Cerebellar nuclear complex (tissue), 1 donor: Measurements from ENCODE around the gene CES2.
"Not testable (repeated sequence)": the region's sequence is repeated elsewhere in the genome, so short reads cannot be mapped to it uniquely, and the experiment has no call there.

ENCODE experiments used
- DNase-seq, 2 experiments: peaks; one replicate each; lab custom pipeline; 2025; lab: John Stamatoyannopoulos, UW

Gene CES2

DNA sequence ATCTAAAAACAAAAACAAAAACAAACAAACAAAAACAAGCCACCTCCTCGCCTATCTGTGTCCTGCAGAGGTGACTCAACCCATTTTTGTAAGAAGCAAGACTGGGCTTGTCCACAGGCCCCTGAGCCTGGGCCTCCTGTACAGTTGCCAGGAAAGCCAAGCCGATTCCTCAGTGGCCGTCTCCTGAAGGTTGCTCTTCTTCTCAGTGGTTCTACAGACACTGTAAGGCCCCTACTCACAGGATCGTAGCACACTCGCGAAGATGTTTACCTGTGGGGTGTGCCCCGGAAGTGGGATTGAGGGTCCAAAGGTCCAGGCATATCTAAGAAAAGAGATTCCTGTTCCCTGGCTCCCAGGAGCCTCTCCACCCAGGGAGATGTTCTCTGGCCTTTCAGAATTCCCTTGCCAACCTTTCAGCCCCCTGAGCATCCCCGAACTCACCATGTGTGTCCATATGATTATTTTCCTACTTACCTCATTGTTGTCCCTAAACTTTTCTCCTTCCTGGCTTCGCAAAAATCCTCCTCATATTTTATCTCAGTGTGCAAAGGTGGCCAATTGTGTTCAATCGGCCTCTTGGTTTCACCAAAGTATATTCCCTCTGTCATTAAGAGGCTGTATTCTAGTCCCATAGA is 18.3 kb downstream of the CES2 start:
- no peak for DNase-seq

DNA sequence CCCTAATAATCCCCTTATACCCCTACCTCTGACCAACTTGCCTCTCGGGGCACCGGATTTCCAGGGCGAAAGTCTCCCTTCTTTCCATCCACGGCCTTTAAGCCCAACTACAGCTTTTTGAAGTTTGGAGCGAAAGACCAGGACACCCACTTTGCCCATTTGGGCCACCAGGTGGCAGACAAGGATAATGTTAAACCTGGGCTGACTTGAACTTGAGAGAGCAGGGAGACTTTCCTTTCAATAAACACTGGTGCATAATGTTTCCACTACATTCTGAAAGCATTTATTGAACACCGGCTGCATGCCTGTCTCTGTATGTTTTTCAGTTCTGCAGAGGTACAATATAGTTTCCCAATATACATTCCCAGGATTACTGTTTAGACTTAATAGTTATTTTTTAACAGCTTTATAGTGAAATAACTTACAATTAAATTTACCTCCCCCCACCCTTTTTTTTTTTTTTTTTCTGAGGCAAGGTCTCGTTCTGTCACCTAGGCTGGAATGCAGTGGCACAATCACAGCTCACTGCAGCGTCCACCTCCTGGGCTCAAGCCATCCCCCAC is 18.9 kb downstream of the CES2 start:
- peak; percentile 23 to 46 for DNase-seq

DNA sequence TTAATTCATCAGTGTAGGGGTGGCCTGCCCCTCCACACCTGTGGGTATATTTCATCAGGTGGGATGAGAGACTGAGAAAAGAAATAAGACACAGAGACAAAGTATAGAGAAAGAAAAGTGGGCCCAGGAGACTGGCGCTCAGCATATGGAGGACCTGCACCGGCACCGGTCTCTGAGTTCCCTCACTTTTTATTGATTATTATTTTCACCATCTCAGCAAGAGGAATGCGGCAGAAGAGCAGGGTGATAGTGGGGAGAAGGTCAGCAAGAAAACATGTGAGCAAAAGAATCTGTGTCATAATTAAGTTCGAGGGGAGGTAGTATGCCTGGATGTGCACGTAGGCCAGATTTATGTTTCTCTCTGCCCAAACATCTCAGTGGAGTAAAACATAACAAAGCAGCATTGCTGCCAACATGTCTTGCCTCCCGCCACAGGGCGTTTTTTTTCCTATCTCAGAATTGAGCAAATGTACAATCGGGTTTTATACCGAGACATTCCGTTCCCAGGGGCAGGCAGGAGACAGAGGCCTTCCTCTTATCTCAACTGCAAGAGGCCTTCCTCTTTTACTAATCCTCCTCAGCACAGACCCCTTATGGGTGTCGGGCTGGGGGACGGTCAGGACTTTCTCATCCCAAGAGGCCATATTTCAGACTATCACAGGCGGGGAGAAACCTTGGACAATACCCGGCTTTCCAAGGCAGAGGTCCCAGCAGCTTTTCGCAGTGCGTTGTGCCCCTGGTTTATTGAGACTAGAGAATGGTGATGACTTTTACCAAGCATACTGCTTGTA is 20.2 kb downstream of the CES2 start:
- not testable (repeated sequence) for DNase-seq

DNA sequence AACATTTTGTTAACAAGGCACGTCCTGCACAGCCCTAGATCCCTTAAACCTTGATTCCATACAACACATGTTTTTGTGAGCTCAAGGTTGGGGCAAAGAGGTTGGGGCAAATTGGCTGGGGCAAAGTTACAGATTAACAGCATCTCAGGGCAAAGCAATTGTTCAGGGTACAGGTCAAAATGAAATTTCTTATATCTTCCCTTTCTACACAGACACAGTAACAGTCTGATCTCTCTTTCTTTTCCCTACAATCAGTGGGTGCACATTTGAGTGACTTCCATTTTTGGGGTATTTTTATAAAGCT is 20.8 kb downstream of the CES2 start:
- not testable (repeated sequence) for DNase-seq

DNA sequence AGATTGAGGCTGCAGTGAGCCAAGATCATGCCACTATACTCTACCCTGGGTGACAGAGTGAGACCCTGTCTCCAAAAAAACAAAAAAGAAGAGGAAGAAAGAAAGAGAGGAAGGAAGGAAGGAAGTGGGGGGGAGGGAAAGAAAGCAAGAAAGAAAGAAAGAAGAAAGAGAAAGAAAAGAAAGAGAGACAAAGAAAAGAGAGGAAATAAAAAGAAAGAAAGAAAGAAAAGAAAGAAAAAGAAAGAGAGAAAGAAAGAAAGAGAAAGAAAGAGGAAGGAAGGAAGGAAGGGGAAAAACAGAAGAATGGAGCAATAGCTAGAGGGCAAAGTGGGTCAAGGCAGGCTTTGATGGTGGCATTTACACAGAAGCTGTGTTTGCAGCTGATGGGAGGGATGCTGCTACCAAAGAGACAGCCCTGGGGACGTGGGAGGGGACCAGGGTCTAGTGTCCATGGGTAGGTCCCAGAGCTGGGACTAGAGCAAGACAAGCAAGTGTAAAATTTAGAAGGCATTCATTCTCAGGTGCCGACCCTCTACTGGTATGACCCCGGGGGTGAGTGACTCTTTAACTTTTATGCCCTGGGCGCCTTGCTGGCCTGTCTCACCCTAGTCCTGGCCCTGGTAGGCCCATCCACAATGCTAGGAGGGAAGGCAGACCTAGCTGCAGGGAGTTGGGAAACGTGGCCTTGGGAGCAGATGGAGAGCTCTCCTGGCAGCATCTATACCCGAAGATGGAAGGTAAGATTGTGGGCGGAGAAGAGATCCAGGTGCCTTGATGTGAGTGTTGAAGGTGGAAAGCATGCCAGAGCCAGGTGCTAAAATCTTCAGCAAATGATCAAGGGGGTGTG is 23.8 kb downstream of the CES2 start:
- no peak for DNase-seq

DNA sequence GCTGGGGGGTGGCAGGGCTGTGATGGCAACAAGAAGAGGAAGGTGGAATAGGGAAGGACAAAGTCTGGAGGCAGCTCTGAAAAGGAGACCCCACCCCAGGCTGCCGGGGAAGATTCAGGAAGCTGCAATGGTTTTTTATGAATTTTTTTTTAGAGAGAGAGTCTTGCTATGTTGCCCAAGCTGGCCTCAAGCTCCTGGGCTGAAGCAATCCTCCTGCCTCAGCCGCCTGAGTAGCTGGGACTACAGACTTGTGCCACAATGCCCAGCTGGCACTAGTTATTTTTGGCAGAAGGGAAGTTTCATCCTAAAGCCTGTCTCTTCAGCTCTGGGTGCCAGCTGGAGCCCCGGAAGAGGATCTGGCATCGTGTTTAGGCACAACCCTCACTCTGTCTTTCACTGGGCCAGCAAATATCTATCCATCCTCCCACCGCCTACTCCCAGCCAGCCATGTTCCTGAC is 24.4 kb downstream of the CES2 start:
- peak; percentile 17 to 62 for DNase-seq

DNA sequence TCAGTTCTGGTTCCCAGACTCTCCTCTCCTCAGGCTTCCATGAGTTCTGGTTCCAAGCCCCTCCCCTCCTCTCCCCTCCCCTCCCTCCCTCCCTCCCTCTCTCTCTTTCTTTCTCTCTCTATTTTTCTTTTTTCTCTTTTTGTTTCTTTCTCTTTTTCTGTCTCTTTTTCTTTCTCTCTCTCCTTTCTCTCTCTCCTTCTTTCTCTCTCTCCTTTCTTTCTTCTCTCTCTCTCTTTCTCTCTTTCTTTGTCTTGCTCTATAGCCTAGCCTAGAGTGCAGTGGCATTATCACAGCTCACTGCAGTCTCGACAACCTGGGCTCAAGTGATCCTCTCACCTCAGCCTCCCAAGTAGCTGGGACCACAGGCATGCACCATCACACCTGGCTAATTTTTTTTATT is 25.0 kb downstream of the CES2 start:
- DNase-seq, result no peak

DNA sequence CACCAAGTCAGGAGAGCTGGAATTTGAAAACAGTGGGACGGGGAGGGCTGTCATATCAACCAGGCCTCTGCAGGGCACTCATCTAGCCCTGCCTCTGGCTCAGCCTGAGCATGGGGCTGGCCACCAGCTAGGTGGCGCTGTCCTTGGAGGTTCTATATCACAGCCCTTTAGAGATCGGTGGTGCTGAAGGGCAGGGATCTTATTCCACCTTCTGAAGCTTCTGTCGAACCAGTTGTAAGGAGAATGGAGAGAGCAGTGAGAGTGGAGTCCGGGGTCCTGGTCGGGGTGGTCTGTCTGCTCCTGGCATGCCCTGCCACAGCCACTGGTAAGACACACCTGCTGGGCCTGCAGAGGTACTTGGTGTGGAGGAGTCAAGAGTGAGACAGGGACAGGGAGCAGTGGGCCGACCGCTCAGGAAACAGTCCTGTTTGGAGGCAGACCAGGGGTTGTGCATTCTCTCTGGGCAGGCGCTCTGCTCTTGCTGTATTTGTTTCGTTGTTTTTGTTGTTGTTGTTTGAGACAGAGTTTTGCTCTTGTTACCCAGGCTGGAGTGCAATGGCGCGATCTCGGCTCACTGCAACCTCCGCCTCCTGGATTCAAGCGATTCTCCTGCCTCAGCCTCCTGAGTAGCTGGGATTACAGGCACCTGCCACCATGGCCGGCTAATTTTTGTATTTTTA is 25.9 kb downstream of the CES2 start, which contains the start of gene CES3:
Gene CES3, plus strand, starts transcription at position 202 of the 680 bp plus-strand sequence. Its CDS starts 42 bp downstream, at position 244.
- DNase-seq, result no peak

DNA sequence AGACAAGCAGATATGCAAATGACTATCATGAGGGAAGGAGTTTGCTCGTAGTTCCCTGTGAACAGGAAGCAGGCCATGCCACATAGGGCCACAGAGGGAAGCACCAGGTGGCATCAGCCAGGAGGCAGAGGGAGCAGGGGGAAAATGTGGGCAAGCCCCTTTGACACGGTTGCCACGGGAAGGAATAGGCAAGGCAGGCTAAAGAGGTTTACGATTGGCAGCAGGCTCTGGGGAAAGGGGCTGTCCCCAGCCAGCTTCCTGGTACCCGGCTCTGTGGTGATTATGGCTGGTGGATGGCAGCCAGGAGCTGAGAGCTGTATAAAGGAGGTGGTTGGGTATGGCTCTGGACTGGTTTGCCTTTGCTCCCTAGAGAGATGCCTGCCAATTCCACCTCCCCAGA is 26.6 kb downstream of the CES2 start:
- no peak for DNase-seq

DNA sequence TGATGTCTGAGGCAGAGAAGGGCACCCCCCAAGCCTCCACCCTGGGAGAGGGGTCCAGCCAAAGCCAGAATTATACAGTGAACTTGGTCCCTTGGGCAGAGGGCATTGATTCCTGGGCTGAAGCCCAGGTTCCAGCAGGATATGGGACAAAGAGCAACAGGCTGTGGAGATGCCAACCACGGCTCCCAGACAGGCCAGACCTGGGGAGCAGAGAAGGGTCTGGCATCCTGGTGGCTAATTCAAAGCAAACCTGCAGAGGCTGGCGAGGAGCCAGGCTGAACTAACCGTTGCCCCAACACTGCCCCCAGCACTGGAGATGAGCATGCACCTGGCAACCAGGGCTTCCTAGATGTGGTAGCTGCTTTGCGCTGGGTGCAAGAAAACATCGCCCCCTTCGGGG is 28.7 kb downstream of the CES2 start:
- no peak for DNase-seq

DNA sequence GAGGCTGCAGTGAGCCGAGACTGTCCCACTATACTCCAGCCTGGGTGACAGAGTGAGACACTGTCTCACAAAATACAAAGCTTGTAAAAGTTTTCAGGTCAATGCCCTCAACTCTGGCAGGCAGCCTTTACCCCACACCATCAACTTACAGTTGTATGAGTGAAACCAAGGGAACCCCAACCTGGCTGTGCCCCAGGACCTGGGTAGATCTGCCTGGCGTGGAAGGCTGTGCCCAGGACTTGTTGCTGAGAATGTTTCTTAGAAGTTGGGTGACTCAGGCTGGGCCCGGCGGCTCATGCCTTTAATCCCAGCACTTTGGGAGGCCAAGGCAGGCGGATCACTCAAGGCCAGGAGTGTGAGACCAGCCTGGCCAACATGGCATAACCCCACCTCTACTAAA is 33.5 kb downstream of the CES2 start:
- DNase-seq, result no peak

DNA sequence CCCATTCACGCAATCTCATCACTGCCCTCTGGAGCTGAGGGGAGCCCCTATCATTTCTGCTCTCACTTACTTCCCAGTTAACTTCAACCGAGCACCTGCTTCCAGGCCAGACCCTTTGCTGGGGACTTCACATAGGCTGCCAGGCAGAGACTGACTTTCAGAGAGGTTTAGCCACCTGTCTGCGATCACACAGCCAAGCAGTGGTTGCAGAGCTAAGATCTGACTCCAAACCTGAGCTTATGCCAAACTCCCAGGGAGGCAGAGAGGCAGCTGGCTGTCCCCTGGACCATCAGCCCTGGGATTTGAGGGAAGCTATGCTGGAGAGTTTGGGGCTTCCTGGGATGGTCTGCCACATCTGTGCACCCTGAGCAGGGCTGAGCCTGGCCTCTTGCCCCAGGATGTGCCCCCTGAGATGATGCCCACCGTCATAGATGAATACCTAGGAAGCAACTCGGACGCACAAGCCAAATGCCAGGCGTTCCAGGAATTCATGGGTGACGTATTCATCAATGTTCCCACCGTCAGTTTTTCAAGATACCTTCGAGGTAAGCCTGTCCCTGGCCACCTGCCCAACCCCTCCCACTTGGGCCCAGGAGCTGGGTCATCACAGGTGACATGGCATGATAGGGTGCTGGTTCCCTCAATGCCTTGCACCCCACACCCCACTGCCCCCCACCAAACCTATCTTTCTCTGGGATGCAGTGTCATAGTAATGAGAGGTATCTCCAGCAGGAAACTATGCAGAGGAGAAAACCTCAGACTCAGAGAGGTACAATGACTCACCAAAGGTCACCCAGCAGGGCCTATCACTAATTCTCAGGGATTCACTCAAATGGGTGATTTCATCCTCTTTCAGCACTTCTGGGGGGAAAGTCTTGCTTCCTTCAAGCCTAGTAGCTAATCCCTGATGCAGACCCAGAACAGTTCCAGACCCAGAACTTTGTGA is 35.7 kb downstream of the CES2 start:
- DNase-seq, result no peak

DNA sequence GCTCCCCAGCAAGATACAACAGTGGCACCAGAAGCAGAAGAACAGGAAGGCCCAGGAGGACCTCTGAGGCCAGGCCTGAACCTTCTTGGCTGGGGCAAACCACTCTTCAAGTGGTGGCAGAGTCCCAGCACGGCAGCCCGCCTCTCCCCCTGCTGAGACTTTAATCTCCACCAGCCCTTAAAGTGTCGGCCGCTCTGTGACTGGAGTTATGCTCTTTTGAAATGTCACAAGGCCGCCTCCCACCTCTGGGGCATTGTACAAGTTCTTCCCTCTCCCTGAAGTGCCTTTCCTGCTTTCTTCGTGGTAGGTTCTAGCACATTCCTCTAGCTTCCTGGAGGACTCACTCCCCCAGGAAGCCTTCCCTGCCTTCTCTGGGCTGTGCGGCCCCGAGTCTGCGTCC is 37.7 kb downstream of the CES2 start:
- no peak for DNase-seq

DNA sequence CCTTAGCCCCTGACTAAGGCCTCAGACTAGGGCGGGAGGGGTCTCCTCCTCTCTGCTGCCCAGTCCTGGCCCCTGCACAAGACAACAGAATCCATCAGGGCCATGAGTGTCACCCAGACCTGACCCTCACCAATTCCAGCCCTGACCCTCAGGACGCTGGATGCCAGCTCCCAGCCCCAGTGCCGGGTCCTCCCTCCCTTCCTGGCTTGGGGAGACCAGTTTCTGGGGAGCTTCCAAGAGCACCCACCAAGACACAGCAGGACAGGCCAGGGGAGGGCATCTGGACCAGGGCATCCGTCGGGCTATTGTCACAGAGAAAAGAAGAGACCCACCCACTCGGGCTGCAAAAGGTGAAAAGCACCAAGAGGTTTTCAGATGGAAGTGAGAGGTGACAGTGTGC is 38.4 kb downstream of the CES2 start:
- DNase-seq, result no peak

DNA sequence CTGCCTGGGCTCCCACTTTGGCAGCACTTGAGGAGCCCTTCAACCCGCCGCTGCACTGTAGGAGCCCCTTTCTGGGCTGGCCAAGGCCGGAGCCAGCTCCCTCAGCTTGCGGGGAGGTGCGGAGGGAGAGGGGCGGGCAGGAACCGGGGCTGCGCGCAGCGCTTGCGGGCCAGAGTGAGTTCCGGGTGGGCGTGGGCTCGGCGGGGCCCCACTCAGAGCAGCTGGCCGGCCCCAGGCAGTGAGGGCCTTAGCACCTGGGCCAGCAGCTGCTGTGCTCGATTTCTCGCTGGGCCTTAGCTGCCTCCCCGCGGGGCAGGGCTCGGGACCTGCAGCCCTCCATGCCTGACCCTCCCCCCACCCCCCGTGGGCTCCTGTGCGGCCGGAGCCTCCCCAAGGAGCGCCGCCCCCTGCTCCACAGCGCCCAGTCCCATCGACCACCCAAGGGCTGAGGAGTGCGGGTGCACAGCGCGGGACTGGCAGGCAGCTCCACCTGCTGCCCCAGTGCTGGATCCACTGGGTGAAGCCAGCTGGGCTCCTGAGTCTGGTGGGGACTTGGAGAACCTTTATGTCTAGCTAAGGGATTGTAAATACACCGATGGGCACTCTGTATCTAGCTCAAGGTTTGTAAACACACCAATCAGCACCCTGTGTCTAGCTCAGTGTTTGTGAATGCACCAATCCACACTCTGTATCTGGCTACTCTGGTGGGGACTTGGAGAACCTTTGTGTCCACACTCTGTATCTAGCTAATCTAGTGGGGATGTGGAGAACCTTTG is 39.0 kb downstream of the CES2 start:
- not testable (repeated sequence) for DNase-seq

DNA sequence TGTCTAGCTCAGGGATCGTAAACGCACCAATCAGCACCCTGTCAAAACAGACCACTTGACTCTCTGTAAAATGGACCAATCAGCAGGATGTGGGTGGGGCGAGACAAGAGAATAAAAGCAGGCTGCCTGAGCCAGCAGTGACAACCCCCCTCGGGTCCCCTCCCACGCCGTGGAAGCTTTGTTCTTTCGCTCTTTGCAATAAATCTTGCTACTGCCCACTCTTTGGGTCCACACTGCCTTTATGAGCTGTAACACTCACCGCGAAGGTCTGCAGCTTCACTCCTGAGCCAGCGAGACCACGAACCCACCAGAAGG is 39.6 kb downstream of the CES2 start:
- not testable (repeated sequence) for DNase-seq

DNA sequence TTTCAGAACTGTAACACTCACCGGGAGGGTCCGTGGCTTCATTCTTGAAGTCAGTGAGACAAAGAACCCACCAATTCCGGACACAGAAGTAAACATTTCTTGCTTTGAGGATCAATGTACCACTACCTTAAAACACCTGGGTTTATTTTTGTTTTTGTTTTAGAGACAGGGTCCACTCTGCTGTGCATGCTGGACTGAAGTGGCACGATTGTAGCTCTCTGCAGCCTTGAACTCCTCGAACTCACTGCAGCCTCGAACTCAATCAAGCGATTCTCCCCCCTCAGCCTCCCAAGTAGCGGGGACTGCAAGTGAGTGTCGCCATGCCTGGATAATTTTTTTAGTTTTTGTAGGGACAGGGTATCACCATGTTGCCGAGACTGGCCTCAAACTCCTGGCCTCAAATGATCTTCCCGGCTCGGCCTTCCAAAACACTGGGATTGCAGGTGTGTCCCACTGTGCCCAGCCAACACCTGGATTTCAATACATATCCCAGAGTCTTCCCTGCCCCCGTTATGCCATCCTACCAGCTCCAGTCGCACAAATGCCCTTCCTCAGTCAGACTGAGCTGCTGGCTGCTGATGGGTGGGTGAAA is 40.1 kb downstream of the CES2 start:
- DNase-seq, result no peak

DNA sequence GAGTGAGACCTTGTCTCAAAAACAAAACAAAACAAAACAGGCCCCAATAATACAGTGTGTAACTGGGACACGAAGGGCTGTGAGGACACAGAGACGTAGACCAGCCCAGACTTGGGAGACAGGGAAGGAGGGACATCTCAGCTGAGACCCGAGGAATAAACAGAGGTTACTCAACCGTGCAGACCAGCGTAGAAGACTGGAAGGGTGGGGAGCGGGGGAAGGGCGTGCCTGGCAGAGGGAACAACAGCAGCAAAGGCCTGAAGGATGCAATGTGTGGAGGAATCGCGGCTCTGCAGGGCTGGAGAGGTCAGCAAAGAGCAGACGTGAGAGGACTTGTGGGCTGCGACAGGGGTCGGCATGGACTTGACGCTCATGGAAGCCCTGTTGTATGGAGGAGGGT is 41.4 kb downstream of the CES2 start:
- no peak for DNase-seq

DNA sequence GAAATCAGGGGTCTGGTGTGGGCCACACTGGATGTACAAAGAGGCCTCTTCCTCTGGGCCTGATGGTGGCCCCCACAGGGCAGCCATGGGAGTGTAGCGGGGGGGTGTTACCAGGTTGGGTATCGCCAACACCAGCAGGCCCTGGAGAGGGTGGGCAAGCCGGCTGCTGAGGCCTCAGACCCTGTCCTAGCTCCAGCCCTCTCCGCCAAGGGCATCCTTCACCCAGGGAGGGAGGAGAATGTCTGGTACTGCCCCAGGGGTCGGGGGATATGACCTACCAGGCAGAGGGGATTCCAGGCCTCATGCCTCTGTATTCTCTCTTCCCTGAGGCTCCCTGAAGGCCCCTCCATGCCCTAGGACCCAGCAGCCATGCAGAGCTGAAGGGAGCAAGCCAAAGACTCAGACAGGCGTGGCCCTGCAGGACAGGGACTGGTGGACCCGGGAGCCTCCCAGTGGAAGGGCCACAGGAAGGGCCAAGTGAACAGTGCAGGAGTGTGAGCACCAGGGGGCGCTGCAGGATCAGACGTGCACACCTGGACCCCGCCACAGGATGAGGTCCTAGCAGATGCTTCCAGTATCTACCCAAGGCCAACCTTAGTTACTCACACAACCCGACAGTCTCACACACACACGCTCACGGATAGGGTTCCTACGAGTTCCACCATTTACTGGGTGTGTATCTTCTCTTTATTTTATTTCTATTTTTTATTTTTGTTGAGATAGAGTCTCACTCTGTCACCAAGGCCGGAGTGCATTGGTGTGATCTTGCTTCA is 42.2 kb downstream of the CES2 start:
- DNase-seq, result peak in 1 of 2 experiments; percentile 23
